HEK293 (cell line): ENCODE measurements around the gene TANGO2.

Experiments
- CTCF ChIA-PET: fragments of 350-600 bp; formaldehyde crosslinking; extraction: SDS; loops from one replicate; lab custom pipeline; 2021; ENCODE audit warnings: antibody characterized with exemption; lab: Yijun Ruan, JAX
- POLR2A ChIA-PET: fragments of 300-600 bp; formaldehyde crosslinking; extraction: SDS; loops from one replicate; lab custom pipeline; 2020; ENCODE audit warnings: antibody characterized with exemption, inconsistent platforms; lab: Yijun Ruan, JAX
- H3K27ac ChIP-seq: fragments of 200-500 bp; sonication (Bioruptor generic); 2 replicates; pipeline ENCODE4 v1.5.1; 2014; ENCODE audit warnings: low read depth, low read length, control low read depth, inconsistent platforms; ENCODE audit errors: extremely low read depth
- H3K36me3 ChIP-seq, 2 experiments: fragments of 200-500 bp in 1 of 2; sonication (Bioruptor generic) in 1 of 2; 1 replicate in 1 of 2; 2 replicates in 1 of 2; pipeline ENCODE4 v1.5.1; 2014 to 2017; ENCODE audit warnings: inconsistent platforms in 2 of 2, low read length in 2 of 2; ENCODE audit not compliant: control insufficient read depth in 2 of 2, insufficient read depth in 1 of 2
- H3K4me1 ChIP-seq: fragments of 200-500 bp; sonication (Bioruptor generic); 2 replicates; pipeline ENCODE4 v1.5.1; 2014; ENCODE audit warnings: mild to moderate bottlenecking, low read length, inconsistent platforms; ENCODE audit not compliant: control insufficient read depth, insufficient read depth
- H3K4me3 ChIP-seq: 2 replicates; pipeline ENCODE4 v1.5.1; 2011; ENCODE audit warnings: low read depth, mild to moderate bottlenecking, control low read depth, low read length, moderate library complexity
- H3K9me3 ChIP-seq: fragments of 200-500 bp; sonication (Bioruptor generic); 2 replicates; pipeline ENCODE4 v1.5.1; 2014; ENCODE audit warnings: low read depth, low read length, inconsistent platforms; ENCODE audit not compliant: control insufficient read depth, insufficient read depth
- BCL11B ChIP-seq: fragments of 450-650 bp; formaldehyde crosslinking; IDR thresholded peaks from 2 replicates; pipeline ENCODE4 v1.5.1; 2016; ENCODE audit warnings: low read depth, missing biosample characterization, missing genetic modification characterization
- BCL6B ChIP-seq: fragments of 450-650 bp; formaldehyde crosslinking; IDR thresholded peaks from 2 replicates; pipeline ENCODE4 v1.5.1; 2017; ENCODE audit warnings: missing biosample characterization, missing genetic modification characterization
- EGR2 ChIP-seq: fragments of 450-650 bp; formaldehyde crosslinking; IDR thresholded peaks from 2 replicates; pipeline ENCODE4 v1.5.1; 2016; ENCODE audit warnings: low read depth, missing biosample characterization, missing genetic modification characterization
- ELK4 ChIP-seq: IDR thresholded peaks from 2 replicates; pipeline ENCODE4 v1.6.1; 2011; ENCODE audit warnings: mild to moderate bottlenecking, low read depth, low read length, borderline replicate concordance
- GLI2 ChIP-seq: fragments of 450-650 bp; formaldehyde crosslinking; IDR thresholded peaks from 2 replicates; pipeline ENCODE4; 2017; ENCODE audit warnings: missing biosample characterization, missing genetic modification characterization, low read depth, borderline replicate concordance
- HOXD13 ChIP-seq: sonication (generic); formaldehyde crosslinking; IDR thresholded peaks from 2 replicates; pipeline ENCODE4 v1.8.0; 2022; ENCODE audit warnings: missing genetic modification reagents, borderline replicate concordance
- KLF7 ChIP-seq: fragments of 450-650 bp; formaldehyde crosslinking; IDR thresholded peaks from 2 replicates; pipeline ENCODE4 v1.5.1; 2016; ENCODE audit warnings: missing biosample characterization, missing genetic modification characterization, borderline replicate concordance
- SP3 ChIP-seq: fragments of 450-650 bp; formaldehyde crosslinking; IDR thresholded peaks from 2 replicates; pipeline ENCODE4 v1.5.1; 2016; ENCODE audit warnings: missing biosample characterization, missing genetic modification characterization
- TRIM28 ChIP-seq: IDR thresholded peaks from 2 replicates; pipeline ENCODE4 v1.6.1; 2011; ENCODE audit warnings: low read length, control low read depth, borderline replicate concordance
- ZBTB1 ChIP-seq: fragments of 450-650 bp; formaldehyde crosslinking; IDR thresholded peaks from 2 replicates; pipeline ENCODE4 v1.5.1; 2016; ENCODE audit warnings: missing biosample characterization, missing genetic modification characterization
- ZBTB48 ChIP-seq: fragments of 450-650 bp; formaldehyde crosslinking; IDR thresholded peaks from 2 replicates; pipeline ENCODE4 v1.5.1; 2016; ENCODE audit warnings: missing biosample characterization, missing genetic modification characterization
- ZNF140 ChIP-seq: fragments of 450-650 bp; formaldehyde crosslinking; IDR thresholded peaks from 2 replicates; pipeline ENCODE4 v1.5.1; 2016; ENCODE audit warnings: missing biosample characterization, missing genetic modification characterization
- ZNF26 ChIP-seq: fragments of 450-650 bp; formaldehyde crosslinking; IDR thresholded peaks from 2 replicates; pipeline ENCODE4 v1.5.1; 2016; ENCODE audit warnings: missing biosample characterization, missing genetic modification characterization
- ZNF266 ChIP-seq: fragments of 450-650 bp; formaldehyde crosslinking; IDR thresholded peaks from 2 replicates; pipeline ENCODE4 v1.5.1; 2016; ENCODE audit warnings: missing biosample characterization, missing genetic modification characterization, low read depth
- ZNF48 ChIP-seq: fragments of 450-650 bp; formaldehyde crosslinking; IDR thresholded peaks from 2 replicates; pipeline ENCODE4 v1.5.1; 2016; ENCODE audit warnings: missing biosample characterization, missing genetic modification characterization
- ZNF596 ChIP-seq: fragments of 450-650 bp; IDR thresholded peaks from 2 replicates; pipeline ENCODE4 v1.5.0; 2018; ENCODE audit warnings: missing biosample characterization, mild to moderate bottlenecking, missing genetic modification characterization, moderate library complexity
- ZNF621 ChIP-seq: fragments of 450-650 bp; formaldehyde crosslinking; IDR thresholded peaks from 2 replicates; pipeline ENCODE4 v1.5.1; 2017; ENCODE audit warnings: missing biosample characterization, missing genetic modification characterization
- ZNF670 ChIP-seq: fragments of 450-650 bp; formaldehyde crosslinking; IDR thresholded peaks from 2 replicates; pipeline ENCODE4 v1.5.1; 2016; ENCODE audit warnings: missing biosample characterization, missing genetic modification characterization, low read depth
- ZSCAN16 ChIP-seq: fragments of 450-650 bp; formaldehyde crosslinking; IDR thresholded peaks from 2 replicates; pipeline ENCODE4 v1.5.1; 2016; ENCODE audit warnings: missing biosample characterization, missing genetic modification characterization

TANGO2 gene

GRCh38 chr22:20024650-20025397, 3.9 kb downstream of the TANGO2 start:
- POLR2A ChIA-PET, result no interaction called here
- no peaks in the 10 kb centered on the region for H3K9me3 ChIP-seq
- CTCF ChIA-PET, result interaction anchor here (0.7 to 1.1 kb wide), 3 partner anchors 8 to 103 kb away, joined by 3 read pairs; no protein-coding TSS in a partner anchor
- no peaks in the 10 kb centered on the region for H3K4me1 ChIP-seq
- no peak overlapping the region for H3K4me3 ChIP-seq
- no peaks in the 10 kb centered on the region for H3K36me3 ChIP-seq
- no peak overlapping the region for H3K27ac ChIP-seq
- no peak for TF ChIP-seq ZNF266 (tag by site-specific recombination)
- no peak for TF ChIP-seq EGR2 (tag by site-specific recombination)
- TF ChIP-seq ZNF48 (tag by site-specific recombination), result no peak
- TF ChIP-seq HOXD13 (CRISPR knock-in tag), result no peak
- no peak for TF ChIP-seq ZNF26 (tag by site-specific recombination)
- no peak for TF ChIP-seq ZNF140 (tag by site-specific recombination)
- TF ChIP-seq ZNF670, result no peak
- TF ChIP-seq TRIM28, result no peak
- no peak for TF ChIP-seq SP3
- TF ChIP-seq BCL6B (tag by site-specific recombination), result no peak
- no peak for TF ChIP-seq ZSCAN16 (tag by site-specific recombination)
- no peak for TF ChIP-seq ZBTB48 (tag by site-specific recombination)
- TF ChIP-seq GLI2 (tag by site-specific recombination), result no peak
- TF ChIP-seq ELK4, result no peak

- TF ChIP-seq ZBTB1 (no peak), KLF7 (tag by site-specific recombination) (no peak), ZNF26 (tag by site-specific recombination) (no peak), BCL11B (no peak), ZNF596 (tag by site-specific recombination) (no peak), ZNF621 (tag by site-specific recombination) (no peak)
- no peak overlapping the region for H3K4me3 ChIP-seq
- no peaks in the 10 kb centered on the region for H3K4me1 ChIP-seq
- ChIA-PET POLR2A (interaction anchor here (0.6 kb wide), 1 partner anchor 59 kb away, joined by 3 read pairs; no protein-coding TSS in a partner anchor), CTCF (interaction anchor here (0.7 to 1.1 kb wide), 3 partner anchors 12 to 102 kb away, joined by 3 read pairs; no protein-coding TSS in a partner anchor)
- H3K27ac ChIP-seq, result no peak overlapping the region
- no peaks in the 10 kb centered on the region for H3K9me3 ChIP-seq
- H3K36me3 ChIP-seq, result no peaks in the 10 kb centered on the region
Observed at GRCh38 chr22:20025401-20026203, 4.7 kb downstream of the TANGO2 start.
